Liver (tissue), 9 donors: ENCODE data around the gene EFNA3. TPM values are rescaled to one million over a fixed set of nuclear protein-coding genes. Genes with fewer than 3 reads are reported as not detected.
A peak's percentile ranks its signal among the peaks of the same experiment; 100 is the strongest.

Experiments used
- DNase-seq: peaks from one replicate; pipeline ENCODE4 v3.0.0-alpha.2; 2017; ENCODE audit warnings: low spot score
- H3K27ac ChIP-seq, 2 donors: one replicate each; pipeline ENCODE4 v1.7.0; 2013; ENCODE audit warnings: inconsistent platforms in 2 of 2, low read length in 2 of 2, control low read depth in 1 of 2, low read depth in 1 of 2, mild to moderate bottlenecking in 1 of 2
- H3K27me3 ChIP-seq, 4 donors: one replicate each; pipeline versions ENCODE4 v1.6.1 to v1.7.0; 2013; ENCODE audit warnings: low read length in 3 of 4, inconsistent platforms in 1 of 4, mild to moderate bottlenecking in 1 of 4, moderate library complexity in 1 of 4; ENCODE audit not compliant: control insufficient read depth in 4 of 4, insufficient read depth in 4 of 4
- H3K36me3 ChIP-seq, 4 donors: one replicate each; pipeline versions ENCODE4 v1.6.1 to v1.7.0; 2013; ENCODE audit warnings: low read length in 3 of 4, mild to moderate bottlenecking in 3 of 4, low read depth in 1 of 4, moderate library complexity in 1 of 4; ENCODE audit not compliant: control insufficient read depth in 4 of 4, insufficient read depth in 3 of 4
- H3K4me1 ChIP-seq, 4 donors: one replicate each; pipeline versions ENCODE4 v1.6.1 to v1.7.0; 2013; ENCODE audit warnings: low read length in 3 of 4, mild to moderate bottlenecking in 3 of 4, moderate library complexity in 1 of 4; ENCODE audit not compliant: control insufficient read depth in 4 of 4, insufficient read depth in 4 of 4
- H3K4me3 ChIP-seq, 3 donors: one replicate each; pipeline versions ENCODE4 v1.6.1 to v1.7.0; 2013; ENCODE audit warnings: low read length in 3 of 3, control low read depth in 1 of 3, low read depth in 1 of 3, mild to moderate bottlenecking in 1 of 3
- H3K9ac ChIP-seq, 2 donors: one replicate each; pipeline ENCODE4 v1.7.0; 2013; ENCODE audit warnings: low read length in 2 of 2, mild to moderate bottlenecking in 2 of 2, moderate library complexity in 2 of 2, control low read depth in 1 of 2, low read depth in 1 of 2
- H3K9me3 ChIP-seq, 4 donors: one replicate each; pipeline versions ENCODE4 v1.6.1 to v1.7.0; 2013; ENCODE audit warnings: low read length in 3 of 4; ENCODE audit not compliant: control insufficient read depth in 4 of 4
- ATF3 ChIP-seq: IDR thresholded peaks from 2 replicates; pipeline ENCODE4 v1.6.1; 2016; ENCODE audit warnings: antibody characterized with exemption
- CTCF ChIP-seq: fragments of 150-350 bp; IDR thresholded peaks from 2 replicates; pipeline ENCODE4 v1.5.1; 2017; ENCODE audit warnings: improper control_type of control experiment, low read depth, low read length; ENCODE audit not compliant: missing input control
- EGR1 ChIP-seq, 2 donors: IDR thresholded peaks; 2 replicates each; pipeline ENCODE4 v1.6.1; 2016 to 2018; ENCODE audit warnings: antibody characterized with exemption in 2 of 2, low read depth in 2 of 2
- FOXA2 ChIP-seq: IDR thresholded peaks from 2 replicates; pipeline ENCODE4 v1.6.1; 2016; ENCODE audit warnings: antibody characterized with exemption
- HNF4G ChIP-seq: IDR thresholded peaks from 2 replicates; pipeline ENCODE4 v1.6.1; 2016; ENCODE audit warnings: antibody characterized with exemption
- JUND ChIP-seq, 2 donors: IDR thresholded peaks; 2 replicates each; pipeline ENCODE4 v1.6.1; 2016; ENCODE audit warnings: antibody characterized with exemption in 2 of 2
- NR2F2 ChIP-seq: IDR thresholded peaks from 2 replicates; pipeline ENCODE4 v1.6.1; 2016; ENCODE audit warnings: antibody characterized with exemption
- RAD21 ChIP-seq, 2 donors: IDR thresholded peaks; 2 replicates each; pipeline ENCODE4 v1.6.1; 2016; ENCODE audit warnings: antibody characterized with exemption in 2 of 2, mild to moderate bottlenecking in 2 of 2
- REST ChIP-seq: IDR thresholded peaks from 2 replicates; pipeline ENCODE4 v1.6.1; 2016; ENCODE audit warnings: antibody characterized with exemption, mild to moderate bottlenecking
- RXRA ChIP-seq, 2 donors: IDR thresholded peaks; 2 replicates each; pipeline ENCODE4 v1.6.1; 2017 to 2018; ENCODE audit warnings: antibody characterized with exemption in 2 of 2, mild to moderate bottlenecking in 1 of 2
- SP1 ChIP-seq: IDR thresholded peaks from 2 replicates; pipeline ENCODE4 v1.6.1; 2018; ENCODE audit warnings: antibody characterized with exemption, mild to moderate bottlenecking
- YY1 ChIP-seq: IDR thresholded peaks from 2 replicates; pipeline ENCODE4 v1.6.1; 2016; ENCODE audit warnings: antibody characterized with exemption, mild to moderate bottlenecking
- WGBS: extraction: QIAGEN DNeasy Blood & Tissue Kit; methylation state at CpG from one replicate; pipeline ENCODE4 v1.1.7; 2013; 5-methylcytosine and 5-hydroxymethylcytosine counted together
- polyA plus RNA-seq, 2 donors: library from polyadenylated mRNA; stranded (reverse) in 1 of 2; unstranded in 1 of 2; fragments of 200-250 nt in 1 of 2; fragments of >200 nt in 1 of 2; fragmentation: Nextera tagmentation in 1 of 2; extraction: Ambion mirVana in 1 of 2; gene quantifications; one replicate each; pipeline versions ENCODE4 v1.2.1 to v1.2.3, GENCODE V29; 2013 to 2015
- total RNA-seq, 2 donors: library from RNA; depleted of rRNA; stranded (reverse); fragments of >200 nt; gene quantifications; one replicate each; pipeline ENCODE4 v1.2.3, GENCODE V29; 2014
- TF ChIP-seq, protein P1 (sequence below): IDR thresholded peaks from 2 replicates; pipeline ENCODE4 v1.6.1; 2016; ENCODE audit warnings: antibody characterized with exemption
- donor health status: healthy.
- donor health status: healthy.
- donor health status: healthy.
- donor health status: healthy.
- donor health status: healthy.

Gene EFNA3
- total and polyA plus RNA-seq, 4 donors = 0.47 to 3.7 (median 1.1) TPM

DNA sequence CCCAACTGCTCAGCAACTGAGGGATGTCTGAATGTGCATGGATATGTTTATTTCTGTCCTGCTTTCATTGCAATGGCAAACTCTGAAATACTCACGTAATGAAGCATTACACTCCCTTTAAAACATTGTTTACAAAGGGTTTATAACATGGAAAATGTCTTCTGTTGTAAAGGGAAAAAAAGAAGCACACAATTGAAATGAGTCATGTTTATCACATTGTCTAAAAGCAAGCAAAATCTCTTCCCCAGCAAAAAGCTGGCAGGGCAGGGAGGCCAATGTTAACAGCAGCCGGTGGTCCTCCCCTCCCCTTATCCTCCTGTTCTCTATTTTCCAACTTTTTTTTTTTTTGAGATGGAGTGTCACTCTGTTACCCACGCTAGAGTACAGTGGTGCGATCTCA is 45.2 kb downstream of the EFNA3 start:
- Histone ChIP-seq H3K27ac (peak overlapping the region; percentile 99 to 100), H3K9ac (peak overlapping the region in 1 of 2 donors; percentile 43)
- 65% methylated on average over 4 of the region's 4 CpGs for WGBS

More for the DNA sequence above, 45.2 kb downstream of the EFNA3 start:
- Histone ChIP-seq H3K27me3 (no peaks in the 10 kb centered on the region), H3K4me1 (peaks cover 3 to 20% (median 13%) of the 10 kb centered on the region in 4 donors), H3K4me3 (no peak overlapping the region), H3K36me3 (no peaks in the 10 kb centered on the region), H3K9me3 (no peaks in the 10 kb centered on the region)
- no peak for DNase-seq
- no peak for TF ChIP-seq YY1
- no peak for TF ChIP-seq REST
- TF ChIP-seq JUND (IDR thresholded peaks at IDR 0.05) = no peak
- no peak for TF ChIP-seq EGR1 (IDR thresholded peaks at IDR 0.05; ENCODE audit: low read depth in 2 of 2)
- no peak for TF ChIP-seq RXRA (IDR thresholded peaks at IDR 0.05)
- no peak for TF ChIP-seq SP1
- TF ChIP-seq, protein P1, sequence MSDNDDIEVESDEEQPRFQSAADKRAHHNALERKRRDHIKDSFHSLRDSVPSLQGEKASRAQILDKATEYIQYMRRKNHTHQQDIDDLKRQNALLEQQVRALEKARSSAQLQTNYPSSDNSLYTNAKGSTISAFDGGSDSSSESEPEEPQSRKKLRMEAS = no peak
- TF ChIP-seq FOXA2 = no peak
- no peak for TF ChIP-seq CTCF
- TF ChIP-seq NR2F2 = no peak
- no peak for TF ChIP-seq RAD21 (IDR thresholded peaks at IDR 0.05)
- TF ChIP-seq ATF3 = no peak
- TF ChIP-seq HNF4G = no peak
